SK-N-SH (cell line): ENCODE results near the gene TUBGCP3. TPM values are rescaled to one million over a fixed set of nuclear protein-coding genes. Genes with fewer than 3 reads are reported as not detected.

Experiments used
- CTCF ChIA-PET: fragments of 300-600, 350-600 bp; formaldehyde crosslinking; extraction: SDS; loops from one replicate; lab custom pipeline; 2021; lab: Yijun Ruan, JAX
- POLR2A ChIA-PET: fragments of 350-600 bp; sonication (Branson Sonifier 250); formaldehyde crosslinking; extraction: SDS; loops from one replicate; lab custom pipeline; 2020; ENCODE audit warnings: antibody characterized with exemption, inconsistent platforms; lab: Yijun Ruan, JAX
- DNase-seq: peaks from one replicate; pipeline ENCODE4 v3.0.0; 2012
- H2AFZ ChIP-seq: fragments of 200-600 bp; sonication (generic); 2 replicates; pipeline ENCODE4 v1.8.1; 2016; ENCODE audit warnings: antibody characterized with exemption, mild to moderate bottlenecking, low read depth
- H3F3A ChIP-seq: fragments of 200-600 bp; sonication (generic); replicated peaks from 2 replicates; pipeline ENCODE3; 2016; ENCODE audit warnings: antibody characterized with exemption, mild to moderate bottlenecking; ENCODE audit not compliant: insufficient read depth
- H3K27ac ChIP-seq, 2 experiments: fragments of 200-500 bp in 1 of 2; fragments of 200-600 bp in 1 of 2; sonication (Bioruptor generic) in 1 of 2; sonication (generic), shearing (Covaris generic) in 1 of 2; 2 replicates each; pipeline versions ENCODE4 v1.5.1 to v1.6.1; 2014 to 2016; ENCODE audit warnings: low read depth in 2 of 2, inconsistent platforms in 1 of 2, low read length in 1 of 2, mild to moderate bottlenecking in 1 of 2, mixed read lengths in 1 of 2
- H3K27me3 ChIP-seq: fragments of 200-600 bp; sonication (generic), shearing (Covaris generic); 2 replicates; pipeline ENCODE4 v1.6.1; 2016; ENCODE audit warnings: mixed run types; ENCODE audit not compliant: insufficient read depth
- H3K36me3 ChIP-seq, 2 experiments: fragments of 200-500 bp in 1 of 2; fragments of 200-600 bp in 1 of 2; sonication (Bioruptor generic) in 1 of 2; sonication (generic) in 1 of 2; replicated peaks in 1 of 2; 2 replicates each; pipeline versions ENCODE3 to v1.5.1; 2014 to 2016; ENCODE audit warnings: low read length in 1 of 2, mild to moderate bottlenecking in 1 of 2; ENCODE audit not compliant: insufficient read depth in 2 of 2, control insufficient read depth in 1 of 2
- H3K4me1 ChIP-seq, 2 experiments: fragments of 200-500 bp in 1 of 2; fragments of 200-600 bp in 1 of 2; sonication (Bioruptor generic) in 1 of 2; sonication (generic), shearing (Covaris generic) in 1 of 2; 2 replicates each; pipeline versions ENCODE4 v1.5.1 to v1.6.1; 2014 to 2016; ENCODE audit warnings: low read depth in 1 of 2, low read length in 1 of 2, mixed run types in 1 of 2; ENCODE audit not compliant: insufficient read depth in 2 of 2, control insufficient read depth in 1 of 2
- H3K4me2 ChIP-seq: fragments of 200-600 bp; sonication (generic), shearing (Covaris generic); 2 replicates; pipeline ENCODE4 v1.6.1; 2017; ENCODE audit warnings: mixed run types
- H3K4me3 ChIP-seq, 2 experiments: fragments of 200-500 bp in 1 of 2; fragments of 200-600 bp in 1 of 2; sonication (Bioruptor generic) in 1 of 2; sonication (generic), shearing (Covaris generic) in 1 of 2; 2 replicates each; pipeline versions ENCODE4 v1.5.1 to v1.8.1; 2014 to 2016; ENCODE audit warnings: low read depth in 2 of 2, inconsistent platforms in 1 of 2, low read length in 1 of 2, mild to moderate bottlenecking in 1 of 2, mixed read lengths in 1 of 2, moderate library complexity in 1 of 2
- H3K79me2 ChIP-seq: fragments of 200-600 bp; sonication (generic); 2 replicates; pipeline ENCODE4 v1.8.1; 2017; ENCODE audit warnings: mild to moderate bottlenecking; ENCODE audit not compliant: insufficient read depth
- H3K9ac ChIP-seq: fragments of 200-600 bp; sonication (generic); 2 replicates; pipeline ENCODE4 v1.6.1; 2017; ENCODE audit warnings: mixed run types
- H3K9me2 ChIP-seq: fragments of 200-600 bp; sonication (generic); 2 replicates; pipeline ENCODE4 v1.6.1; 2017; ENCODE audit warnings: mixed run types
- H3K9me3 ChIP-seq: fragments of 200-600 bp; sonication (generic); 2 replicates; pipeline ENCODE4 v1.6.1; 2017; ENCODE audit warnings: mixed run types, mild to moderate bottlenecking, moderate library complexity
- H4K20me1 ChIP-seq: fragments of 200-600 bp; sonication (generic); 2 replicates; pipeline ENCODE4 v1.6.1; 2017; ENCODE audit warnings: mild to moderate bottlenecking, mixed run types; ENCODE audit not compliant: insufficient read depth
- CHD2 ChIP-seq: fragments of 150-350 bp; IDR thresholded peaks from 2 replicates; pipeline ENCODE4 v1.6.1; 2018; ENCODE audit warnings: low read length; ENCODE audit not compliant: partially characterized antibody
- CTCF ChIP-seq: fragments of 200-600 bp; sonication (generic); IDR thresholded peaks from 2 replicates; pipeline ENCODE4 v1.6.1; 2017; ENCODE audit warnings: antibody characterized with exemption, mild to moderate bottlenecking, moderate library complexity
- ELF1 ChIP-seq: IDR thresholded peaks from 2 replicates; pipeline ENCODE4 v1.4.0; 2012
- EP300 ChIP-seq, 2 experiments: IDR thresholded peaks; 2 replicates each; pipeline versions ENCODE4 v1.4.0 to v1.6.1; 2012; ENCODE audit warnings: borderline replicate concordance in 1 of 2, low read depth in 1 of 2, low read length in 1 of 2
- EZH2phosphoT487 ChIP-seq: fragments of 200-600 bp; sonication (generic); IDR thresholded peaks from 2 replicates; pipeline ENCODE4 v1.6.1; 2017; ENCODE audit warnings: low read depth, mixed run types, mild to moderate bottlenecking, antibody characterized with exemption, moderate library complexity, borderline replicate concordance
- FOSL2 ChIP-seq: IDR thresholded peaks from 2 replicates; pipeline ENCODE4 v1.4.0; 2012; ENCODE audit warnings: low read depth, mild to moderate bottlenecking, moderate library complexity, borderline replicate concordance
- FOXJ3 ChIP-seq: sonication (generic); formaldehyde crosslinking; IDR thresholded peaks from 2 replicates; pipeline ENCODE4 v1.5.1; 2020; ENCODE audit warnings: mild to moderate bottlenecking, missing genetic modification reagents
- FOXM1 ChIP-seq: IDR thresholded peaks from 2 replicates; pipeline ENCODE4 v1.4.0; 2012; ENCODE audit warnings: low read depth, mild to moderate bottlenecking
- GABPA ChIP-seq: IDR thresholded peaks from 2 replicates; pipeline ENCODE4 v1.4.0; 2012; ENCODE audit warnings: low read depth, mild to moderate bottlenecking
- IRF3 ChIP-seq: fragments of 150-350 bp; IDR thresholded peaks from 2 replicates; pipeline ENCODE4 v1.6.1; 2016; ENCODE audit warnings: mild to moderate bottlenecking, low read depth, low read length
- MAX ChIP-seq: IDR thresholded peaks from 2 replicates; pipeline ENCODE4 v1.4.0; 2012; ENCODE audit warnings: low read depth
- MXI1 ChIP-seq: IDR thresholded peaks from 2 replicates; pipeline ENCODE4 v1.6.1; 2012; ENCODE audit warnings: mild to moderate bottlenecking, low read depth, low read length, improper control_type of control experiment
- NRF1 ChIP-seq: IDR thresholded peaks from 2 replicates; pipeline ENCODE4 v1.6.1; 2012; ENCODE audit warnings: low read depth, mild to moderate bottlenecking, low read length
- POLR2AphosphoS5 ChIP-seq: IDR thresholded peaks from 2 replicates; pipeline ENCODE4 v1.6.1; 2012; ENCODE audit warnings: low read depth, low read length
- RCOR1 ChIP-seq: fragments of 150-350 bp; IDR thresholded peaks from 2 replicates; pipeline ENCODE4 v1.6.1; 2017; ENCODE audit warnings: antibody characterized with exemption, low read length
- RFX5 ChIP-seq: IDR thresholded peaks from 2 replicates; pipeline ENCODE4 v1.6.1; 2012; ENCODE audit warnings: mild to moderate bottlenecking, improper control_type of control experiment, low read length
- SIN3A ChIP-seq: IDR thresholded peaks from 2 replicates; pipeline ENCODE4 v1.6.1; 2012; ENCODE audit warnings: low read depth, mild to moderate bottlenecking, low read length, moderate library complexity, borderline replicate concordance
- TAF1 ChIP-seq: IDR thresholded peaks from 2 replicates; pipeline ENCODE4 v1.6.1; 2012; ENCODE audit warnings: low read depth, mild to moderate bottlenecking, low read length, moderate library complexity, borderline replicate concordance
- TEAD4 ChIP-seq: IDR thresholded peaks from 2 replicates; pipeline ENCODE4 v1.4.0; 2012; ENCODE audit warnings: mild to moderate bottlenecking, borderline replicate concordance; ENCODE audit not compliant: insufficient read depth
- YY1 ChIP-seq: IDR thresholded peaks from 2 replicates; pipeline ENCODE4 v1.4.0; 2012; ENCODE audit warnings: low read depth, mild to moderate bottlenecking
- ZBTB33 ChIP-seq: IDR thresholded peaks from 2 replicates; pipeline ENCODE4 v1.4.0; 2012; ENCODE audit warnings: low read depth, borderline replicate concordance
- WGBS: methylation state at CpG from one replicate; pipeline ENCODE4 v1.1.6; 2017; ENCODE audit warnings: low lambda C conversion rate; 5-methylcytosine and 5-hydroxymethylcytosine counted together
- polyA plus RNA-seq, 3 experiments: library from polyadenylated mRNA; depleted of rRNA; stranded (reverse); fragments of >200 nt; gene quantifications; 2 replicates each; pipeline ENCODE4 v1.2.3, GENCODE V29; 2012

TUBGCP3 gene
- polyA plus RNA-seq, 1 of the 3 experiments (the other 2 are of a cell fraction): 16.8 TPM

- TF ChIP-seq TEAD4: no peak
- TF ChIP-seq MAX: no peak
- no peak for TF ChIP-seq RFX5
- TF ChIP-seq POLR2AphosphoS5: no peak
Observed at GRCh38 chr13:112626761-112627160, 38.8 kb upstream of the TUBGCP3 start (continued).

- Histone ChIP-seq H3K9me3 (no peaks in the 10 kb centered on the region), H4K20me1 (no peaks in the 10 kb centered on the region), H3K9me2 (no peaks in the 10 kb centered on the region), H3K9ac (no peak overlapping the region), H3K4me3 (no peak overlapping the region), H3K79me2 (no peaks in the 10 kb centered on the region), H3K36me3 (no peaks in the 10 kb centered on the region), H3F3A (no peaks in the 10 kb centered on the region), H3K4me2 (no peak overlapping the region), H3K4me1 (no peaks in the 10 kb centered on the region), H3K27me3 (peaks cover 9% of the 10 kb centered on the region; the same call in 1 of the 2 replicates), H2AFZ (no peak overlapping the region), H3K27ac (no peak overlapping the region)
- POLR2A ChIA-PET: no interaction called here
- DNase-seq: no peak
- CTCF ChIA-PET: interaction anchor here (0.9 to 1.1 kb wide), 2 partner anchors 15 to 249 kb away, joined by 3 read pairs; no protein-coding TSS in a partner anchor
- WGBS: 69% methylated on average over 7 of the region's 8 CpGs
- TF ChIP-seq POLR2AphosphoS5 (no peak), CHD2 (no peak), YY1 (no peak), NRF1 (no peak), MAX (no peak), SIN3A (no peak), EZH2phosphoT487 (no peak), ELF1 (no peak), FOSL2 (no peak), IRF3 (no peak), MXI1 (no peak), EP300 (IDR thresholded peaks at IDR 0.05; ENCODE audit: borderline replicate concordance in 1 of 2, low read depth in 1 of 2, low read length in 1 of 2) (no peak)
Observed at GRCh38 chr13:112626124-112626523, 38.2 kb upstream of the TUBGCP3 start.

GRCh38 chr13:112625698-112626097 is 37.7 kb upstream of the TUBGCP3 start:
- Histone ChIP-seq H2AFZ (no peak overlapping the region), H3K4me1 (no peaks in the 10 kb centered on the region), H3F3A (no peaks in the 10 kb centered on the region), H3K79me2 (no peaks in the 10 kb centered on the region), H3K9ac (no peak overlapping the region), H3K4me2 (no peak overlapping the region), H3K9me3 (no peaks in the 10 kb centered on the region), H3K4me3 (no peak overlapping the region), H3K27ac (no peak overlapping the region), H4K20me1 (no peaks in the 10 kb centered on the region), H3K36me3 (no peaks in the 10 kb centered on the region), H3K9me2 (no peaks in the 10 kb centered on the region), H3K27me3 (peaks cover 9% of the 10 kb centered on the region; the same call in 1 of the 2 replicates)
- WGBS: 59% methylated on average over 7 of the region's 8 CpGs
- no peak for DNase-seq
- ChIA-PET CTCF (interaction anchor here (0.9 to 1.1 kb wide), 2 partner anchors 16 to 249 kb away, joined by 3 read pairs; no protein-coding TSS in a partner anchor), POLR2A (no interaction called here)
- TF ChIP-seq RCOR1 (no peak), FOXJ3 (CRISPR knock-in tag) (no peak), ZBTB33 (no peak), SIN3A (no peak), MAX (no peak), ELF1 (no peak), TAF1 (no peak), GABPA (no peak), FOXM1 (no peak), CTCF (no peak), EZH2phosphoT487 (no peak)
